Panc1 (cell line): ENCODE data around the gene CCDC66. TPM values are rescaled to one million over a fixed set of nuclear protein-coding genes. Genes with fewer than 3 reads are reported as not detected.
A peak's percentile ranks its signal among the peaks of the same experiment; 100 is the strongest.

Source experiments
- ATAC-seq: fragments of 200-7000 bp; cut with Tn5 transposase; 2 replicates; pipeline ENCODE4 v1.9.1; 2020; ENCODE audit warnings: mild to moderate bottlenecking, moderate library complexity
- BruUV-seq: library from RNA; stranded (reverse); fragments of 400-500 nt; replicated peaks from 2 replicates; lab custom pipeline; 2021; lab: Mats Ljungman, UMichigan
- CTCF ChIA-PET: fragments of 300-600 bp; sonication (Branson Sonifier 250); formaldehyde crosslinking; loops from one replicate; lab custom pipeline; 2022; ENCODE audit warnings: antibody characterized with exemption; lab: Charles Lee
- POLR2A ChIA-PET: fragments of 300-600 bp; sonication (Branson Sonifier 250); formaldehyde crosslinking; loops from one replicate; lab custom pipeline; 2022; ENCODE audit warnings: antibody characterized with exemption; lab: Charles Lee
- DNase-seq: peaks from one replicate; pipeline ENCODE4 v3.0.0-alpha.2; 2010; ENCODE audit warnings: low read depth, low spot score
- H3K27ac ChIP-seq: 2 replicates; pipeline ENCODE4 v1.5.1; 2011; ENCODE audit warnings: mild to moderate bottlenecking, low read length, inconsistent platforms
- H3K27me3 ChIP-seq: fragments of 200-500 bp; sonication (Bioruptor generic); 2 replicates; pipeline ENCODE4 v1.6.0; 2014; ENCODE audit warnings: low read length, inconsistent platforms; ENCODE audit not compliant: control insufficient read depth, insufficient read depth
- H3K36me3 ChIP-seq: fragments of 200-500 bp; sonication (Bioruptor generic); 2 replicates; pipeline ENCODE4 v1.5.1; 2014; ENCODE audit warnings: inconsistent platforms, mild to moderate bottlenecking, low read length, moderate library complexity; ENCODE audit not compliant: control insufficient read depth, insufficient read depth
- H3K4me1 ChIP-seq: 2 replicates; pipeline ENCODE4 v1.5.1; 2011; ENCODE audit warnings: inconsistent platforms, mild to moderate bottlenecking, low read length, moderate library complexity; ENCODE audit not compliant: control insufficient read depth, insufficient read depth
- H3K4me3 ChIP-seq, 2 experiments: 2 replicates each; pipeline ENCODE4 v1.5.1; 2011 to 2012; ENCODE audit warnings: low read depth in 2 of 2, low read length in 2 of 2, mild to moderate bottlenecking in 2 of 2, inconsistent platforms in 1 of 2, moderate library complexity in 1 of 2
- H3K9me3 ChIP-seq: fragments of 200-500 bp; sonication (Bioruptor generic); 2 replicates; pipeline ENCODE4 v1.5.1; 2014; ENCODE audit warnings: low read depth, mild to moderate bottlenecking, inconsistent platforms, low read length, moderate library complexity; ENCODE audit not compliant: control insufficient read depth, insufficient read depth
- POLR2AphosphoS5 ChIP-seq: IDR thresholded peaks from 2 replicates; pipeline ENCODE4 v1.6.1; 2012; ENCODE audit warnings: mild to moderate bottlenecking, low read depth, low read length, moderate library complexity
- REST ChIP-seq, 2 experiments: IDR thresholded peaks; 2 replicates each; pipeline ENCODE4 v1.6.1; 2011 to 2012; ENCODE audit warnings: low read depth in 2 of 2, control low read depth in 1 of 2, low read length in 1 of 2, mild to moderate bottlenecking in 1 of 2, moderate library complexity in 1 of 2; ENCODE audit not compliant: insufficient read depth in 1 of 2
- SIN3A ChIP-seq: IDR thresholded peaks from 2 replicates; pipeline ENCODE4 v1.6.1; 2012; ENCODE audit warnings: low read depth, mild to moderate bottlenecking, low read length, moderate library complexity, borderline replicate concordance; ENCODE audit not compliant: insufficient read depth
- TCF7L2 ChIP-seq: IDR thresholded peaks from 2 replicates; pipeline ENCODE4 v1.6.1; 2011; ENCODE audit warnings: mild to moderate bottlenecking, low read depth, low read length, inconsistent platforms
- in situ Hi-C: cut with HindIII; loops from 2 replicates; pipeline ENCODE4 v1.10.0; 2016; ENCODE audit warnings: low sequenced_read_pairs, low pct_unique_long_range_greater_than_20kb
- intact Hi-C: fragments of 100-400 bp; cut with micrococcal nuclease; formaldehyde crosslinking; loops from one replicate; pipeline ENCODE4 v1.10.0; 2022; ENCODE audit not compliant: unreplicated experiment
- total RNA-seq: library from RNA; stranded (reverse); gene quantifications from one replicate; pipeline ENCODE4 v1.2.1, GENCODE V29; 2021; ENCODE audit not compliant: unreplicated experiment
- TF ChIP-seq, protein P1 (sequence below): fragments of 450-650 bp; IDR thresholded peaks from 2 replicates; pipeline ENCODE4 v1.5.1; 2017; ENCODE audit warnings: mild to moderate bottlenecking

The CCDC66 gene
- total RNA-seq, 1 experiment from 2014 or later, result 11.1 TPM

GRCh38 chr3:56633181-56633580 lies 76.2 kb downstream of the CCDC66 start:
- POLR2A ChIA-PET, result no interaction called here
- CTCF ChIA-PET, result no interaction called here
- TF ChIP-seq, protein P1, sequence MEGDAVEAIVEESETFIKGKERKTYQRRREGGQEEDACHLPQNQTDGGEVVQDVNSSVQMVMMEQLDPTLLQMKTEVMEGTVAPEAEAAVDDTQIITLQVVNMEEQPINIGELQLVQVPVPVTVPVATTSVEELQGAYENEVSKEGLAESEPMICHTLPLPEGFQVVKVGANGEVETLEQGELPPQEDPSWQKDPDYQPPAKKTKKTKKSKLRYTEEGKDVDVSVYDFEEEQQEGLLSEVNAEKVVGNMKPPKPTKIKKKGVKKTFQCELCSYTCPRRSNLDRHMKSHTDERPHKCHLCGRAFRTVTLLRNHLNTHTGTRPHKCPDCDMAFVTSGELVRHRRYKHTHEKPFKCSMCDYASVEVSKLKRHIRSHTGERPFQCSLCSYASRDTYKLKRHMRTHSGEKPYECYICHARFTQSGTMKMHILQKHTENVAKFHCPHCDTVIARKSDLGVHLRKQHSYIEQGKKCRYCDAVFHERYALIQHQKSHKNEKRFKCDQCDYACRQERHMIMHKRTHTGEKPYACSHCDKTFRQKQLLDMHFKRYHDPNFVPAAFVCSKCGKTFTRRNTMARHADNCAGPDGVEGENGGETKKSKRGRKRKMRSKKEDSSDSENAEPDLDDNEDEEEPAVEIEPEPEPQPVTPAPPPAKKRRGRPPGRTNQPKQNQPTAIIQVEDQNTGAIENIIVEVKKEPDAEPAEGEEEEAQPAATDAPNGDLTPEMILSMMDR, result no peak
- no peak for TF ChIP-seq TCF7L2
- TF ChIP-seq POLR2AphosphoS5, result no peak
- TF ChIP-seq SIN3A, result no peak
- TF ChIP-seq REST (IDR thresholded peaks at IDR 0.05; ENCODE audit: insufficient read depth in 1 of 2, low read depth in 2 of 2, low read length in 1 of 2), result no peak
- no peak for ATAC-seq
- H3K4me1 ChIP-seq, result no peaks in the 10 kb centered on the region
- H3K27ac ChIP-seq, result no peak overlapping the region
- H3K4me3 ChIP-seq, result no peak overlapping the region
- BruUV-seq, result TSS peak; percentile 39
- intact Hi-C loops, result no loop called here
- in situ Hi-C loops, result no loop called here
- DNase-seq, result no peak
- H3K27me3 ChIP-seq, result no peaks in the 10 kb centered on the region
- H3K9me3 ChIP-seq, result no peaks in the 10 kb centered on the region
- peaks cover 14% of the 10 kb centered on the region for H3K36me3 ChIP-seq

- BruUV-seq, result no TSS peak
- Histone ChIP-seq H3K27me3 (no peaks in the 10 kb centered on the region), H3K9me3 (no peaks in the 10 kb centered on the region), H3K27ac (no peak overlapping the region), H3K4me1 (no peaks in the 10 kb centered on the region), H3K36me3 (peaks cover 15% of the 10 kb centered on the region), H3K4me3 (no peak overlapping the region)
- CTCF ChIA-PET, result no interaction called here
- TF ChIP-seq, protein P1, result no peak
- TF ChIP-seq TCF7L2, result no peak
- DNase-seq (no peak), ATAC-seq (no peak)
- intact Hi-C loops, result no loop called here
- in situ Hi-C loops, result no loop called here
- POLR2A ChIA-PET, result no interaction called here
Measured at GRCh38 chr3:56633602-56634535, 76.9 kb downstream of the CCDC66 start.
